Fibroblast of skin of right quadriceps (primary cell): ENCODE results near the gene NXF1.
"Not testable (repeated sequence)": the region's sequence is repeated elsewhere in the genome, so short reads cannot be mapped to it uniquely, and the experiment has no call there.

Source experiments
- DNase-seq: peaks from one replicate; pipeline ENCODE4 v3.0.0-alpha.2; 2013

NXF1 gene

DNA sequence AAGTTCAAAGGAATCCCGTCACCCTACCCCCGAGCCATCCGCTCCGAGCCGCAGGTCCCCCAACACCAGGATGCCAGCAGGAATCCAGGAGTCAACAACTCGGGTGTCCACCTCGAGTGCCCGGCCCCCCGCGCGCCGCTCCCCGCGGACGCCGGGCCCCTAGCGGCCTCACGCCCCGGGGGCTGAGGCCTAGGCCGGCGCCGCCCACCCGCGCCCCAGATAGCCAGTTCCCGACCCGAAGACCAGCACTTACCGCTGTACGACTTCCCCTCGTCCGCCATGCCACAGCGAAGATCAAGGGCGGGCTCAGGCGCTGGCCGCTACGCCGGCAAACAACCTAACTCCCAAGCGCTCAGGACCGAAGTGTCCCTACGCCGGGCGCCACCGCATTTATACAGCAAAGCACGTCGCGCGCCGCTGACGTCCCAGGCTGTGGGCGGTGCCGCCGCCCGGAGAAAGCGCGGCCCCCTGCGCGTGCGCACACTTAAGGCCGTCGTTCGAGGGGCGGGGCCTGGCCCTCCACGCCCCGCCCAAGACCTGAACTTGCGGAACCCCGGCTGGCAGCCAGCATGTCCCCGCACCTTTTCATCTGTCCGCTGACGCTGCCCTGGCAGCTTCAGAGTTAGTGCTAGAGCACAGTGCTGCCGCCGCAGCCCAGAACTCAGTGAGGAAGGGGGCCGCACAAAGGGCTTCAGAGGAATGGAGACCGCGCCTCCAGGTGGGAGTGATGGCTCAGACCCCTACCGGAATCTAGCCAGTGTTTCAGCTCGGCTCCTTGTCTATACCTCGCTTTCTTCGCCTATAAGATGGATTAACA, at the start of gene NXF1:
Gene NXF1, minus strand, starts transcription at position 365 of the 817 bp plus-strand sequence. Its CDS starts 84 bp downstream, at position 281.
- peak; percentile 92 for DNase-seq

DNA sequence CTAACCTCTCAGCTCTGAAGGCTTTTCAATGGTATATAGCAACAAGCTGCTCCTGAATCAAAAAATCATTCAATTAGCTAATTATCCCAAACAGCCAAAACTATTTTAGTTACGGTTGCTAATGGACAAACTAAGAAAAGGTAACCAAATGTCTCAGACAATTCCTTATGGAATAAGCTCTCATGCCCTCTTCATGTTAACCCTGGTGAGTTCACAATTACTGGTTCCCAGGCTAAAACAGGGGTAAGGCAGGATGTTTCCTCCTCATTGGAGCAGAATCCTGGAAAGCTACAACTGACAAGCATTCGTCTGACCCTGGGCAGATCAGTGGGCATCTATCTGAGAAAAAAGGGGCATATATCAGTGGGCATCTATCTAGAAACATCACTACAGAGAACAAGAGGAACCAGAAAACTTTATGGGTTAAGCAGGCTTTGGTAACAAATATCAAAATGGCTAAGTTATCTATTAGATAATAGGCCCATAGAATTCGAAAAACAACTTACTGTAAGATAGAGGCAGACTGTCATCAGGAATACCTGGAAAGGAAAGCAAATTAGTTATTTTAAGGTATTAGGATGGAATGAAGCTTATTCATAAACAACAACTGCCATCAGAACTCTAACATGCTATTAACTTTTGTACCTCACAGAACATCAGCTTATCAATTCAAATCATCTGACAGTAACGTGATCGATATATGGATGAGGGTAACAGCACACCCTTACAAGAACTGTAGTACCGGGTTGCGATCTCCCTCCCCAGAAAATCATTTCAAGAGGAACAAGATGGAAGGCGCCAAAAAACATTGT, 49.0 kb upstream of the NXF1 start:
- no peak for DNase-seq

DNA sequence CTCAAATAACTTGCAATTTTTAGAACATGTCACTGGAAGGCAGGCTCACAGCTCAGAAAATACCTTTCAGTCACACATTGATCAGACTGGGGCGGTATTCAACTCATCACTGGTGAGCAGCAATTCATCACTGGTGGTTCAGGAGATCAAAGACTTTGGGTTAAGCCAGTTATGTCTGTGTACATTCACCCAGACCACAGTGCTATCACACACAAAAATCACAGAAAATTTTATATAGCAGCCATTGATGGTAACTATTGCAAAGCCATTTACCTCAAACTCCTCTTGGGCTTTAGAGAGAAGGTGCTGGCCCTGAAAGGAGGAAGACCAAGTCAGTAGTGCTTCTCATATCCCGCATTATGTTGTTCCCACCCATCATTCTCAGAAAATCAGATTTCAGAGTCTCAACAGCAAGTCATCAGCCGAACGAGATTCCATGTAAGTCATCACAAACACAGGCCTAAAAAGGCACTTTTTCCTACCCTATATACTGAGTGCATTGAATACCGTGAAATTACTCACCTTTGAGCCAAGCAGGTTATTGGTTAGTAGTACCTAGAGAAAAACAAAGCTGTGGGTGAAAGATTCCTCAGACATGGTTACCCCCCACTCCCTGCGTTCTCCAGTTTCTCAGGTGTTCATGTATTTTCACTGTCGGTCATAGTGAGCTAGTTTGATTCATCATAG, 48.2 kb upstream of the NXF1 start:
- DNase-seq = no peak

DNA sequence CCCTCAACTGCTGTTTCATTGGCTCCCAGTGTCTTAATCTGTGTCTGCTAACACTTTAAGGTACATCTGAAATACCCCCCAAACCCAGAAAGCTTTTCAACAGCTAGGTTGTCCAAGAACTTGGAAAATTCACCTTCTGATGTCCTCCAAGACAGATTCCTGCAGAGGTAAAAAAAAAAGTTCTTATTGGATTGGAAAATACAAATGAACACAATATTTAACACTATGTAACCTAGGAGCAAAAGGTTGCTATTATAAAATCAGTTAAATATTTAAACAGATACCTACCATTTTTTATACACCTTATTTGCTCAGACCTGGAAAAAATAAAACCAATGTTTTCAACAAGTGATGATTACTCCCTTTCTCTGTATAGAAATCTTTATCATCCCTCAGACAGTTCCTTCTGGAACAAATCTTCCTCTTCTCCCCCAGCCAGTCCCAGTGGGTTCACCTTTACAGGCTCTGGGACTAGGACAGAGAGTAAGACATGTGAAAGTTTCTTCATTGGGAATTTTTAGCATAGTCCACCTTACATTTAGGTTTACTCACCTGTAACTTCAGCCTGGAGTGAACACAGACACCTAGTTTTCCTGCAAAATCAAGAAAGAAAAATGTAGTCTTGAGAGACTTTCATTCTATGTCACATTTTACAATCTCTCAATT, 47.4 kb upstream of the NXF1 start:
- no peak for DNase-seq

DNA sequence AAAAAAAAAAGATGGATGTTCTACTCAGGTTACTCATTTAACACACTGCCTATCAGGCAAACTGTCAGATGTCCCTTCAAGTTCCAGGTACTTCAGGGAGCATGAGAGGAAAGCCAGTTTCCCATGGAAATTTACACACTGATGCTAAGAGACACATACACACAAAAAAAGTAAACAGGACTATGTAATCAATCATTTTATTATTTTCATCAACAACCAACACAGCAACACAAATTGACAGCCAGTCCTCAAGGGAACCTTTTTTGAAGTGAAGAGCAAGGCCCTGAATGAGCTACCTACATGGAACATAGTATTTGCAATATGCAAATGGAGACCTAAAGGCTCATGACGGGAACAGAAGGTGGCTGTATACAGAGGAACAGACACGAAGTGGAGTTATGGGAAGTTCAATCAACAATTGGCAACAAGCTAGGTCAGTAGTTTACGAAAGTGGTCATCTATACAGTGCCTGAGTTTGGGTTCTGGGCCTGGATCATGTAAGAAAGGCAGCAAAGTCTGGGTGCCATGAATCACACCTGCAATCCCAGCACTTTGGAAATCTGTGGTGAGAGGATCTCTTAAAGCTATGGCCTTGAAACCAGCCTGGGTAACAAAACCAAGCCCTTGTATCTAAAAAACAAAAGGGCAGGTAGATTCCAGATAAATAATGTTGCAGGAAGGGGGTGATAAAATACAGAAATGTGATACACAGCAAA, 46.7 kb upstream of the NXF1 start:
- DNase-seq = no peak

DNA sequence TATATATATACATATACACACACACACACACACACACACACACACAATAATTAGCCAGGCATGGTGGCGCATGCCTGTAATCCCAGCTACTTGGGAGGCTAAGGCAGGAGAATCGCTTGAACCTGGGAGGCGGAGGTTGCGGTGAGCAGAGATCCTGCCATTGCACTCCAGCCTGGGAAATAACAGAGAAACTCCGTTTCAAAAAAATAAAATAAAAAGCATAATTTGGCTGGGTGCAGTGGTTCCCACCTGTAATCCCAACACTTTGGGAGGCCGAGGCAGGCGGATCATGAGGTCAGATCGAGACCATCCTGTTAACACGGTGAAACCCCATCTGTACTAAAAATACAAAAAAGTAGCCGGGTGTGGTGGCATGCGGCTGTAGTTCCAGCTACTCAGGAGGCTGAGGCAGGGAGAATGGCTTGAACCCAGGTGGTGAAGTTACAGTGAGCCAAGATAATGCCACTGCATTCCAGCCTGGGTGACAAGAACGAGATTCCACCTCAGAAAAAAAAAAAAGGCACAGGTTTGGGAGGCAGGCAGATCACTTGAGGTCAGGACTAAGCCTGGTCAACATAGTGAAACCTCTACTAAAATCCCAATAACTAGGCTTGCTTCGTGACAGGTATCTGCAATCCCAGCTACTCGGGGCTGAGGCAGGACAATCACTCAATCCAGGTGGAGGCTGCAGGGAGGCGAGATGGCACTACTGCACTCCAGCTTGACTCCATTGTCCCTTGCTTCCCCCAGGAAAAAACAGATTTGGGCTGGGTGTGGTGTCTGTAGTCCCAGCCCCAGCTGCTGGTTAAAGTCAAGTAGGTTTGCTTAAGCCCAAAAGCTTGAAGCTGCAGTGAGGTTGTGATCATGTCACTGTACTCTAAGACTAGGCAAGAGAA, 45.9 kb upstream of the NXF1 start:
- no peak for DNase-seq

DNA sequence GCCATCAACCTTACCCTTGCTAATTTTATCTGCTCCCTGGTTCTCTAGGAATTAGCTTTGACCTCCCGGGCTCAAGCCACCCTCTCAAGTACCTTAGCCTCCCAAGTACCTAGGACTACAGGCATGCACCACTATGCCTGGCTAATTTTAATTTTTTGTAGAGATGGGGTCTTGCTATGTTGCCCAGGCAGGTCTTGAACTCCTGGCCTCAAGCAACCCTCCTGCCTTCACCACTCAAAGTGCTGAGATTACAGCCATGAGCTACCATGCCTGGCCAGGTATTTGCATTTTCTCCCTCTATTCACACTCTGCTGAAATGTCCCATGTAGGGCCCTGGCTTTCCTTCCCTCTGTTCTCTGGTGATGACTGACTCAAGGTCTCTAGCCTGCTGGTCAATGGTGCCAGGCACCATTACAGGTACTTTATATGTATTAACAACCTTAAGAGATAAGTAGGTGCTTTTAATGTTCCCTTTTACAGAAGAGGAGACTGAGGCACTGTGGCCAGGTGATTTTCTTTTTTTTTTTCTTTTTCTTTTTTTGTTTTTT, 42.6 kb upstream of the NXF1 start:
- no peak for DNase-seq

DNA sequence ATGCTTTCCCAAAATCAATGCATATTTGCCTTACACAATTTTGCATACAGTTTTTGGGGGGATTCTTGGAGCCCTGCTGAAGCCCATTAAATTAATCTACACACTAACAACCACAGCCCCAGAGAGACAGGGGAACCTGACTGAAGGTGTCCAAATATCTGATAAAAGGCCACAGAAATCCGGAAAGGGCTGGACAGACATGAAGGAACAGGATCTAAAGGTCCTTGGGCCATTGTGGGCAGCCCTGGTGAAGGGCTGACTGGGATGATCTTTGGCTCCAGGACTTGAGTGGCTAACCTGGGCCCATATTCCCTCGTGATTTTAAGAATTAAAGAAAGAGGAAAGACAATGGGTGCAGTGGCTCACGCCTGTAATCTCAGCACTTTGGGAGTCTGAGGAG, 40.9 kb upstream of the NXF1 start:
- DNase-seq = no peak

DNA sequence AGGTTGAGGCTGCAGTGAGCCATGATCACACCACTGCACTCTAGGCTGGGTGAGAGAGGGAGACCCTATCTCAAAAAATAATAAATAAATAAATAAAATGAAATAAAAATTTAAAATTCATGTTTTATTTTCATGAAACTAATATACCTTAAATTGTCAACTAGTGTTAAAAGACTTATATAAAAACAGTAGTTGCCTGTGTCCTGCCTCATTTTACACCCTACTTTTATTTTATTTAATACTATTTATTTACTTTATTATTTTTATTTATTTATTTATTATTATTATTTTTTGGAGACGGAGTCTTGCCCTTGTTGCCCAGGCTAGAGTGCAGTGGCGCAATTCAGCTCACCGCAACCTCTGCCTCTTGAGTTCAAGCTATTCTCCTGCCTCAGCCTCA, 38.9 kb upstream of the NXF1 start:
- DNase-seq = no peak

DNA sequence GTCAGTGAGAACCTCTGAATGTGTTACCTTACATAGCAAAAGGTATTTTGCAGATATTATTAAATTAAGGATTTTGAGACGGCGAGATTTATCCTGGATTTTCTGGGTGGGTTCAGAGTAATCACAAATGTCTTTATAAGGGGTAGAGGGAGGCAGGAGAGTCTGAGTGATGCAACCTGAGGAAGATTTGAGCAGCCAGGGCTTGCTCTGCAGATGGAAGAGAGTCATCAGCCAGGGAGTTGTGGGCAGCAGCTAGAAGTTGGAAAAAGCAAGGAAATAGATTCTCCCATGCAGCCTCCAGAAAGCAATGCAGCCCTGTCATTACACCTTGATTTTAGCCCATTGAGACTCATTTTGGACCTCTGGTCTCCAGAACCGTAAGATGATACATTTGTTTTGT, 38.2 kb upstream of the NXF1 start:
- DNase-seq = peak; percentile 50

DNA sequence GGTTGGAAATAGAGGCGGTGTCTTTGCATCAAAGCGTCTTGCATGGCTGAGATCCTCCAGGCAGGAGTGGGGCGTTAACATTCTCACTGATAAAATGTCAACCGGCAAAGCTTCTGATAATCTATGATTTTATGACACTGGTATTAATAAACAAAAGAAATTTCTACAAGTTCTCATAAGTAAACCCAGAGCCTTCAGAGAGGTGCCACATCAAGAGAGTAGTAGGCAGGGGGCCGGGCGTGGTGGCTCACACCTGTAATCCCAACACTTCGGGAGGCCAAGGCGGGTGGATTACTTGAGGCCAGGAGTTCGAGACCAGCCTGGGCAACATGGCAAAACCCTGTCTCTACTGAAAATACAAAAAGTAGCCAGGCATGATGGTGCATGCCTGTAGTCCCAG, 37.7 kb upstream of the NXF1 start:
- not testable (repeated sequence) for DNase-seq

DNA sequence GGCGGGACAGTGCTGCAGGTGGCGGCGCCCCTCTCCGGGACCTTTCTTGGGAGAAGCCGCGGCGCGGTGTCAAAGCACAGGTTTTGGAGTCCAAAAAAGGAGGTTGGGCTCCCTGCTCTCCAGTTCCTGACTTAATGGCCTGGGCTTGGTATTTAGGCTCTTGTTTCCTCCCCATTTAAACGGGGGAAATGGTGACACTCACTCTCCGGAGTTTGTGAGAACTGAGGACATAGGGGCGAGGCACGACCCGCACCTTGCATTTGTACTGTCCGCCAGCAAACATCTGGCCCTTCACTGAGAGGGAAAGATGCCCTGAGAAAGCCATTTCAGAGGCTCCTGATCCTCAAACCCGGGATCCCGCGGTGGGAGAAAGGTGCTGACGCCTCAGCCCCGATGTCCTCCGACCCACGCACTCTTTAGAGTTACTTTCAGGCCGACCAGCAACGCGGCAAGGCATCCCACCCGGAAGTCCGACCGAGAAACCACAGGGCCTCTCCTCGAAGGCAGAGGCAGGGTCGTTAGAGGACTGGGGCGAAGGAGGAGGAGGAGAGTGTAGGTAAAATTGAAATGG, 37.0 kb upstream of the NXF1 start:
- DNase-seq = no peak

DNA sequence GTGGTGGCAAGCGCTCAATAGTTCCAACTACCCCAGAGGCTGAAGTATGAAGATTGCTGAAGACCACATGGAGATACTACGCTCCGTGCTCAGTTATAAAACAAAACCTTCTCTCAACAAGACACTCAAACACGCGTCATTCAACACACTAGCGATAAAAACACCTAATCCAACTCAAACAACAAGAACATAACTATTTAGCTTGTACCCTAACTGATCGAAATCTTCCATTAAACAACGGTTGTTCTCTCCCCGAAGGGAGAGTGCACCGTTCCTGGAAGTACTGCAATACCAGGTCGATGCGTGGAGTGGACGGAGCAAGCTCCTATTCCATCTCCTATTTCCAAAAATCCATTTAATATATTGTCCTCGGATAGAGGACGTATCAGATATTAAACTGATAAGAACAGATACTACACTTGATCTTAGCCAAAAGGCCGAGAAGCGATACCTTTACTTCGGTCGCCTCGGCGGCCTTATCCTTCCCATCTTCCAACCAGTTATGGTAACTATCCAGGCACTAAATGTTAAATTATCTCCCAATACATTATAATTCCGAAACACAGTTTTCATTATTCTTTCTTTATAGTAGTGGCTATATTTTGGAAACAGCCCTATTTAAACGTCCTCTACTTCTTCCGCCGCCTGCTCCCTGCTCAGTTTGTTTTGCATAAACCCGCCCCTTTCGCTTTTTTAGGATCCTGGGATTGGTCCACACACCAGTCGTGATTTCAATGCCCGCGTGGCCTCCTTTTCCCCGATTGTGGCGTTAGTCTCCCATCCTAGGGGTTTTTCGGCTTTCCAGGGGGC, 36.3 kb upstream of the NXF1 start:
- peak; percentile 100 for DNase-seq

DNA sequence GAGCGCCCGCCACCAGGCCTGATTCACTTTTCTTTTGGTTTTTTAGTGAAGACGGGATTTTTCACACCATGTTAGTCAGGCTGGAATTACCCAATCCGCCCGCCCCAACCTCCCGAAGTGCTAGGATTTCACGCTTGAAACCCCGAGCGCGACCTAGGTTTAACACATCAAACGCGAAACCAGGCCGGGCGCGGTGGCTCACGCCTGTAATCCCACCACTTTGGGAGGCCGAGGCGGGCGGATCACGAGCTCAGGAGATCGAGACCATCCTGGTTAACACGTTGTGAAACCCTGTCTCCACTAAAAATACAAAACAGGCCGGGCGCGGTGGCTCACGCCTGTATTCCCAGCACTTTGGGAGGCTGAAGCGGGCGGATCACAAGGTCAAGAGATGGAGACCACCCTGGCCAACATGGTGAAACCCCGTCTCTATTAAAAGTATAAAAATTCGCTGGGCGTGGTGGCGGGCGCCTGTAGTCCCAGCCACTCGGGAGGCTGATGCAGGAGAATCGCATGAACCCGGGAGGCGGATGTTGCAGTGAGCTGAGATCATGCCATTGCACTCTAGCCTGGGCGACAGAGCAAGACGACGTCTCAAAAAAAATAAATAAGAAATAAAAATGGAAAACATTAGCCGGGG, 35.6 kb upstream of the NXF1 start:
- DNase-seq = peak; percentile 85

DNA sequence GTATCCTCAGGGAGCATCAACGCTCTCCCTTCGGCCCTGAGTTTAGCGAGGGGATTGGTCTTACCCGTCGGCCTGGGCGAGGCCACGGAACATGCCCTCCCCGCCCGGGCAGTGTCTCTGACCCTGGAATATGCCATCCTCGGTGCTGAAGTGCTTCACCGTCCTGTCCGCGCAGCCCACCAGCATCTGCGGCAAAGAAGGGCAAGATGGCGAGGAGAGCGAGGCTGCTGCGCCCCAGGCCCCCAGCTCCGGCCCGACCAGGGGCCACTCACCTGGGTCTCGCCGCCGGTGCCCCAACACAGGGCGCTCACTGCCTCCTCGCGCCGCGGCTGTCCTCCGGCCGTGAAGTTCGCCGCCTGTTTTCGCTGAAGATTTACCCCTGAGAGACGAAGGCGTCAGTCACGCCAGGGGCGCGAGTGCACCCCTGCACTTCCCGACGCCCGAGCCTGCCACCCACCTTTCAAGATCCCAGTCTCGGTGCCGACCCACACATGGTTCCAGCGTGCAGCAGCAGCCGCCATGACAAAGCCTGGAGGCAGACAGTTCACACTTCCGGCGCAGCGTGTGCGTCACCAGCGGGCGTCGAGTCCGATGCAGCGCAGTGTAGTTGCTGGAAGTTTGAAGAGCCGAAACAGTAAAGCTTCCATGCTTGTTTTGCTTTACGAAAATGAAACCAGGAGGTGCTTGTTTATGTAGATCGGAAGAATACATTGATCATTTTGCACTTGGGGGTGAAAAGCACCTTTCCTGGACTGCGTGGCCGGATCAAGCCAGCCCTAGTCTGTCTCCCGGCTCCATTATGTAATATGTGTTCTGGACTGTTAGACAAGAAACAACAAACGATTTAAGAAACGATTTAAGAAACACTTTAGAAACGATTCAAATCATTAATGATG, 34.1 kb upstream of the NXF1 start, which contains the start of gene WDR74:
Gene WDR74, minus strand, starts transcription at position 541 of the 896 bp plus-strand sequence. Its CDS starts 20 bp downstream, at position 521.
- peak; percentile 89 for DNase-seq

DNA sequence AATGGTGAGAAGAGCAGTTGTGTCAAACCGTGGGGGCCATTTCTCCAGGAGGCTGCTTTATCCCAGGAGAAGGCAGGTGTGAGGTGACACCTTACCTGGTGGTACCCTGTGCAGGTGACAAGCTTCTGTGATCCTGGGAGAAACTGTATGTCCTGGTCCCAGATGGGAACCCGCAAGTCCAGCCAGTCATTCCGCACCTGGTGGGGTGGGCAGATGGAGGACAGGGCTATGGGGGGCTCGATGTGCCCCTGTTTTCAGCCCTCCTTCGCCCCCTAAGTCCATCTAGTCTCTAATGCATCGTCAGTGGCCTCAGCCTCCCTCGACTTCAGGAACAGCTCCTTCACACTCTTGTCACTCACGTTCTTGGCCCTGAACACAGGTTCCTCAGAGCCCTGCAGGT, 30.1 kb upstream of the NXF1 start:
- DNase-seq = no peak

DNA sequence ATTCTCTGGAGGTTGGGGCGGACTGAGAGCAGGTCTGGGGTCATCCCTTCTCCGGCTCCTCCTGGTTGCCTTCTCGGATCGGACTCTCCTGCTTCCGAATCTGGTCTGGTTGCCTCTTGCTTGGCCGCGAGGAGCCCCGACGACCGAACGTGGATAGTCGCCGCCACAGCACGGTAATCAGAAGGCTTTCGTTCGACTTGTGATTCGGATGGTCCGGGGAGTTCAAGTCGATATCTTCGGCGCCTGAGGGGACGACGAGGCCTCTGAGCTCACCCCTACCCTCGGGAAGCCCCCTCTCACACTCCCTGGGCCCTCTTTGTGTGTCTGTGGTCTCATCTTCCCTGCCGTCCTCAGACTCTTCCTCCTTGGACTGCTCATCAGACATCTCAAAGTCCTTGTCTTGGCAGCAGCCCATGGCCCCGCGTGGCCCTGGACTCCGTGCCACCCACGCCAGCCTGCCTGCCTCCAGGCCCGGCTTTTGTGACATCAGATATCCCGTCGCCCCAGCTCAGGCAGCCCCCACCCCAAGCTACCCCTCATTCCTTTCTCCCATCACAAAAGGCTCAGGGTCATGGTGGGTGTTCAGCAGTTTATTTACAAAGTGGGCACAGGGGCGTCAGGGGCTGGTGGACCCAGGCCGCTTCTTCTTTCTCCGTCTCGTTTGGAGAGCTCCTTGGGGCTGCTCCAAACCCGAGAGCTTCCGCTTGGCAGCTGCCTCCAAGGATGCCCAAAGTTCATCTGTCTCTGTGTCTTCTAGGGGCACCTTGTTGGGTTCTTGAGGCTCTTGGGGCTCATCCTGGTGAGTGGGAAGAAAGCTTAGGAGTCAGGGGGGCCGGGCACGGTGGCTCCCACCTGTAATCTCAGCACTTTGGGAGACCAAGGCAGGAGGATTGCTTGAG, 27.3 kb upstream of the NXF1 start, which contains the start of gene TEX54:
Gene TEX54, minus strand, starts transcription at position 506 of the 899 bp plus-strand sequence.
- no peak for DNase-seq
